ENCODE measurements around the gene CHPF. TPM values are rescaled to one million over a fixed set of nuclear protein-coding genes. Genes with fewer than 3 reads are reported as not detected.

The CHPF gene
- total RNA-seq, 2 experiments from 2014 or later: 6.5 to 7.1 TPM

DNA sequence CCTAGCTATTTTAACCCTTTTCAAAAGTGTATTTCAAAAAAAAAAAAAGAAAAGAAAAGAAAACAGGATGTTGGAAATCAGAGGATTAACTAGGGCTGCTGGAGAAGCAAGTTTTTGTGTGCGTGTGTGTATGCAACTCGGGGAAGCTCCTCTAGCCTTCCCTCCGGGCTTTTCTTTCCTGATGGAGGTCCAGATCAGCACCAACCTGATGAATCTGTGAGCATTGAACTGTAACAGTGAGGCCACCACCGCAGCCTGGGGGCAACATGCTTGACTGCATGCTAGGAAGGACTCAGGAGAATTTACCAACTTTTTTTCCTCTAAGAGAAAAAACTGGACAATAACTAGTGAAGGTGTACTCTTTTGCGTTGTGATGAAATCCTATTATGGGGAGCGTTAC is 25.4 kb upstream of the CHPF start:
- Histone ChIP-seq H3K4me3 (ENCODE audit: low read length) (no peak overlapping the region), H3K27me3 (ENCODE audit: control insufficient read depth in 1 of 2, insufficient read depth in 2 of 2, low read length in 2 of 2) (peaks cover 23 to 48% of the 10 kb centered on the region in 2 experiments), H3K27ac (ENCODE audit: low read depth in 1 of 2, low read length in 2 of 2) (no peak overlapping the region), H3K36me3 (ENCODE audit: insufficient read depth, low read length) (no peaks in the 10 kb centered on the region), H3K9me3 (ENCODE audit: control insufficient read depth in 1 of 2, insufficient read depth in 1 of 2, low read length in 2 of 2) (peaks cover 0 to 4% of the 10 kb centered on the region in 2 experiments), H3K4me1 (ENCODE audit: insufficient read depth, low read length) (peaks cover 8% of the 10 kb centered on the region)
- TF ChIP-seq, protein P1, sequence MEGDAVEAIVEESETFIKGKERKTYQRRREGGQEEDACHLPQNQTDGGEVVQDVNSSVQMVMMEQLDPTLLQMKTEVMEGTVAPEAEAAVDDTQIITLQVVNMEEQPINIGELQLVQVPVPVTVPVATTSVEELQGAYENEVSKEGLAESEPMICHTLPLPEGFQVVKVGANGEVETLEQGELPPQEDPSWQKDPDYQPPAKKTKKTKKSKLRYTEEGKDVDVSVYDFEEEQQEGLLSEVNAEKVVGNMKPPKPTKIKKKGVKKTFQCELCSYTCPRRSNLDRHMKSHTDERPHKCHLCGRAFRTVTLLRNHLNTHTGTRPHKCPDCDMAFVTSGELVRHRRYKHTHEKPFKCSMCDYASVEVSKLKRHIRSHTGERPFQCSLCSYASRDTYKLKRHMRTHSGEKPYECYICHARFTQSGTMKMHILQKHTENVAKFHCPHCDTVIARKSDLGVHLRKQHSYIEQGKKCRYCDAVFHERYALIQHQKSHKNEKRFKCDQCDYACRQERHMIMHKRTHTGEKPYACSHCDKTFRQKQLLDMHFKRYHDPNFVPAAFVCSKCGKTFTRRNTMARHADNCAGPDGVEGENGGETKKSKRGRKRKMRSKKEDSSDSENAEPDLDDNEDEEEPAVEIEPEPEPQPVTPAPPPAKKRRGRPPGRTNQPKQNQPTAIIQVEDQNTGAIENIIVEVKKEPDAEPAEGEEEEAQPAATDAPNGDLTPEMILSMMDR (IDR thresholded peaks at IDR 0.05): no peak
- intact Hi-C loops (cut with DNase I, micrococcal nuclease): no loop called here
- no peak overlapping the region for H3K27ac Mint-ChIP-seq
- no peaks in the 10 kb centered on the region for H3K9me3 Mint-ChIP-seq
- no peak overlapping the region for H3K4me3 Mint-ChIP-seq
- no peak for ATAC-seq (ENCODE audit: poor library complexity)
- DNase-seq: no peak
- H3K36me3 Mint-ChIP-seq (ENCODE audit: low read depth): no peaks in the 10 kb centered on the region
- ChIA-PET POLR2A (no interaction called here), CTCF (no interaction called here)
- peaks cover 51% of the 10 kb centered on the region for H3K27me3 Mint-ChIP-seq
- H3K4me1 Mint-ChIP-seq (ENCODE audit: low read depth): no peaks in the 10 kb centered on the region

DNA sequence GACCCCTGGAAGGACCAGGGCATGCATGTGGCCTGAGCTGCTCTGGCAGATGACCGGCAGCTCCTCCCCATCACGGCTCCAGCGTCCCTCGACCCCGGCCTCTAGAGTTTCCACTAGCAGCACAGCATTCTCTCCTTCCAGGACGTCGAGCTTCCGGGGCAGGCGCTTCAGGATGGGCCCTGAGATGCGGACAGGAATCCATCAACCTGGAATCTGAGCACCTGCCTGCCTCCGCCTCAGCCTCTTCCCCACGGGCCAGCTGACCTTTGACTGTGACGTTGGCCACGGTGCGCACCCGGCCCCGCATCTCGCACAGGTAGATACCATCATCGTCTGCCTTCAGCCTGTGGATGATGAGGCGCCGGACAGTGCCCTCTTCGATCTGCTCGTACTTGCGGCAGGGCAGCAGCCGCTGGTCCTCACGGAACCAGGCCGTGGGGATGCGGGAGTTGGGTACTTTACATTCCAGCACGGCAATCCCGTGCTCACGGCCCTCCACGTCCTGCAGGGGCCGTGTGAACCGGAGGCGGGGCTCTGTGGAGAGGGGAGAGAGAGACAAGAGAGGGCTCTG is 24.3 kb upstream of the CHPF start:
- Mint-ChIP-seq H3K4me1 (ENCODE audit: low read depth) (no peaks in the 10 kb centered on the region), H3K4me3 (no peak overlapping the region), H3K9me3 (no peaks in the 10 kb centered on the region), H3K36me3 (ENCODE audit: low read depth) (no peaks in the 10 kb centered on the region), H3K27me3 (peaks cover 55% of the 10 kb centered on the region), H3K27ac (no peak overlapping the region)
- TF ChIP-seq, protein P1 (IDR thresholded peaks at IDR 0.05): no peak
- ATAC-seq (ENCODE audit: poor library complexity): no peak
- DNase-seq: no peak
- H3K27ac ChIP-seq (ENCODE audit: low read depth in 1 of 2, low read length in 2 of 2): no peak overlapping the region
- ChIA-PET CTCF (no interaction called here), POLR2A (no interaction called here)
- H3K36me3 ChIP-seq (ENCODE audit: insufficient read depth, low read length): no peaks in the 10 kb centered on the region
- intact Hi-C loops (cut with DNase I, micrococcal nuclease): no loop called here
- H3K4me3 ChIP-seq (ENCODE audit: low read length): no peak overlapping the region
- peaks cover 24 to 44% of the 10 kb centered on the region in 2 experiments for H3K27me3 ChIP-seq (ENCODE audit: control insufficient read depth in 1 of 2, insufficient read depth in 2 of 2, low read length in 2 of 2)
- H3K4me1 ChIP-seq (ENCODE audit: insufficient read depth, low read length): peaks cover 8% of the 10 kb centered on the region
- H3K9me3 ChIP-seq (ENCODE audit: control insufficient read depth in 1 of 2, insufficient read depth in 1 of 2, low read length in 2 of 2): peaks cover 0 to 4% of the 10 kb centered on the region in 2 experiments

DNA sequence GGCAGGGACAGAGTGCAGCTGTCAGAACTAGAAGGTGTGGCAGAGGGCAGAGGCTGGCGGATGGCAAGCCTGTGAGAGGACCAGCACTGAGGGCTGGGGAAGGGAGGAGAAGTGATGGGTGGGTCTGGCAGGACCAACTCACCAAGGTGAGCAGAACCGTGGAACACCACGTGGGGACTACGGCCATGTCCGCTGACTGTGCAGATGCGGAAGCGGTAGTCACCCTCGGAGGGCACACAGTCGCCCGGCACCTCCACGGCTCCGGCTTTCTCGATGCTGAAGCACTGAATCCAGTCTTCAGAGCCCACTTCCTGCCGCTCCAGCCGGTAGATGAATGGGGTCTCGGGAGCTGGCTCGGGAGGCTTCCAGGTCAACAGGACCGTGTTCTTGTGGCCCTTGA is 23.5 kb upstream of the CHPF start:
- intact Hi-C loops (cut with DNase I, micrococcal nuclease): no loop called here
- DNase-seq (no peak), ATAC-seq (ENCODE audit: poor library complexity) (no peak)
- CTCF ChIA-PET: no interaction called here
- H3K9me3 ChIP-seq (ENCODE audit: control insufficient read depth in 1 of 2, insufficient read depth in 1 of 2, low read length in 2 of 2): peaks cover 0 to 4% of the 10 kb centered on the region in 2 experiments
- TF ChIP-seq, protein P1 (IDR thresholded peaks at IDR 0.05): no peak
- Mint-ChIP-seq H3K36me3 (ENCODE audit: low read depth) (no peaks in the 10 kb centered on the region), H3K4me1 (ENCODE audit: low read depth) (no peaks in the 10 kb centered on the region), H3K4me3 (no peak overlapping the region), H3K27me3 (peaks cover 54% of the 10 kb centered on the region), H3K27ac (no peak overlapping the region), H3K9me3 (no peaks in the 10 kb centered on the region)
- no peak overlapping the region for H3K4me3 ChIP-seq (ENCODE audit: low read length)
- no peaks in the 10 kb centered on the region for H3K36me3 ChIP-seq (ENCODE audit: insufficient read depth, low read length)
- POLR2A ChIA-PET: no interaction called here
- no peak overlapping the region for H3K27ac ChIP-seq (ENCODE audit: low read depth in 1 of 2, low read length in 2 of 2)
- H3K27me3 ChIP-seq (ENCODE audit: control insufficient read depth in 1 of 2, insufficient read depth in 2 of 2, low read length in 2 of 2): peaks cover 23 to 37% of the 10 kb centered on the region in 2 experiments
- H3K4me1 ChIP-seq (ENCODE audit: insufficient read depth, low read length): peaks cover 8% of the 10 kb centered on the region

Data from CD4-positive, alpha-beta T cell (primary cell).